ENCODE measurements around the gene LAMA3.

Gene LAMA3

DNA sequence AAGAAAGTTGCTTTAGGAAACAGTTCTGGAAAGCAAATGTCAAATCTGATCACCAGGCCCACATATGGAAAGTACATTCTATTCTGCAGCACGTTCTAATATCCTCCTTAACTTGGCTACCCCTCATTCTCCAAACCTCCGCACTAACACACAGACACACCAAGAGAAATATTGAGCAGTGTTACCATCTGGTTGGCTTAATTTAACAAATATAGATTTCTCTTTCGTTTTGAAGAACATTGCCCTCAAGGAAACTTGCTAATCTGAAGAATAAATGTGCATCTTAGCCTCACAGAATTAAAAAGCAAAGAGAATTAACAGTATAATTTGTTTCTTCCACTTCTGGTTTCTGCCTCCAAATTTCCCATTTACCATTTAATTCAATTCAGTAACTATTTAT, 252.5 kb downstream of the LAMA3 start:
- DNase-seq: no peak
- no peak for TF ChIP-seq GATA1 (IDR thresholded peaks at IDR 0.05; ENCODE audit: low read depth, low read length)
- TF ChIP-seq POLR2A (IDR thresholded peaks at IDR 0.05; ENCODE audit: low read length): no peak

DNA sequence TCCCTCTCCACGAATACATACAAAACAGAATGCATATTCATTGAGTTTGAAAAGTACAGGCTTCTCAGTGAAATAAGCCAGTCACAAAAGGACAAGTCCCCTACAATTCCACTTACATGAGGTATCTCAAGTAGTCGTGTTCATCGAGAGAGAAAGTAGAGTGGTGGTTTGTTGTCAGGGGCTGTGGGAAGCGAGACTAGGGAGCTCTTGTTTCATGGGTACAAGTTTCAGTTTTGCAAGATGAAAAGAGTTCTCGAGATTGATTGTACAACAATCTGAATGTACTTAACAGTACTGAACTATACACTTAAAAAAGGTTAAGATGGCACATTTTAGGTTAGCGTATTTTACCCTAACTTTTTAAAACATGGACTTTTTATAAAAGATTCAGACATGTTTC, 253.9 kb downstream of the LAMA3 start:
- no peak for DNase-seq
- no peak for TF ChIP-seq GATA1 (IDR thresholded peaks at IDR 0.05; ENCODE audit: low read depth, low read length)
- TF ChIP-seq POLR2A (IDR thresholded peaks at IDR 0.05; ENCODE audit: low read length): no peak

DNA sequence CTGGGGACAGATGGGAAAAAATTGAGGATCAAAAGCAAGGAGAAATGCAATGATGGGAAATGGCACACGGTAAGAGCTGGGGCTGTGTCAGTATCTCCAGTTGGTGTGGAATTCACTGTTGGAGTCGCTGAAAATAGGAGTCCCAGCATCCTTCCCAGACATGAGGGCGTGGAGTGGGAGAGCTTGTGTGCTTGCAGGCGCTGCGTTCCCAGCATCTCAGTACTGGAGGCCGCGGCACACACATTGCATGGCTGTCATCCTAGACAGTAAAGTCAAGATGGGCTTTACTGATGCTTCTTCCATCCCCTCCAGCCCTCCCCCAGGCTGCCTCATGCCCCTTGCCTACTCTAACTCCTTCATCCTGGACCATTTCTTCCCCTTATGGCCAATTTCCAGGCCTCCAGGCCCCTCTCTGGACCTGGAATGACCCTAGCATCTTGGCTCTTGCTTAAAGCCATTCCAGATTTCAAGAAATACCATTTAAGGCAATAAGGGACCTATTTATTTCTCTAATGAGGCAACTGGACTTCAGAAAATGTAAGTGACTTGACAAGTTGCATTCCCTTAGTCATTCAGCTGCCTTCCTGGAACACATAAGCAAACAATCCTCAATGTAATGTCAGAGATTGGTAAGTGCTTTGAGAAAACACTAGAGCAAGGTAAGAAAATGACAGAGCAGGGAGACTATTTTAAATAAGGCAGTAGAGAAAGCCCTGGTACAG, 254.8 kb downstream of the LAMA3 start:
- DNase-seq: no peak
- no peak for TF ChIP-seq POLR2A (IDR thresholded peaks at IDR 0.05; ENCODE audit: low read length)
- no peak for TF ChIP-seq GATA1 (IDR thresholded peaks at IDR 0.05; ENCODE audit: low read depth, low read length)

DNA sequence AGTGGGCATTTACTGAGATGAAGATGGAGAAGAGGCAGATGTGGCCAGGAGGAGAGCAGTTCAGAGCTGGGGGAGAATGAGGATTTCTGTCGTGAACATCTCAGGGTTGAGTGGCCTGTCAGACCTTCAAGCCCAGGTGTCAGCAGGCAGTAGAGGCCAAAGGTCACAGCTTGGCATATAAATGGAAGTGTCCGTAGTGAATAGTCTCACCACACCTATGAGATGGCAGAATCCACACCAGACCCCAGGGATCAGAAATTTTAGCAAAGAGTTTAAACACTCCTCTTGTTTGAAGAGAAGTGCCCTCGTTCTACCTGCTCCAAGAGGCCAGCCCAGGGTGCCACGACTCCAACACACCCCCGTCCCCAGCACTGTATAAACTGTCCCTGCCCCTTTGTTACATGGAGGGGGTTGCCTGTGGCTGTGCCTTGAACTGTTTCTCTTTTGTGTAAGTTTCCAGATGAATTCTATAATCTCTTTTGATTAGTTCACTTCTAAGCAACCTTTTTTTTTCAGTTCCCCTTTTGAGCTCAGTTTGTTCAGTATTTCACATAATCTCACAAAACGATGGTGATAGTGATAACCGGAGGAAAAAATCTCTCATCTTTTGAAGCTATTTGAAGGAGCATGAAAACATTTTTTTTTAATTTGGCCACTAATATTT, 256.3 kb downstream of the LAMA3 start:
- no peak for TF ChIP-seq POLR2A (IDR thresholded peaks at IDR 0.05; ENCODE audit: low read length)
- no peak for TF ChIP-seq GATA1 (IDR thresholded peaks at IDR 0.05; ENCODE audit: low read depth, low read length)
- no peak for DNase-seq

DNA sequence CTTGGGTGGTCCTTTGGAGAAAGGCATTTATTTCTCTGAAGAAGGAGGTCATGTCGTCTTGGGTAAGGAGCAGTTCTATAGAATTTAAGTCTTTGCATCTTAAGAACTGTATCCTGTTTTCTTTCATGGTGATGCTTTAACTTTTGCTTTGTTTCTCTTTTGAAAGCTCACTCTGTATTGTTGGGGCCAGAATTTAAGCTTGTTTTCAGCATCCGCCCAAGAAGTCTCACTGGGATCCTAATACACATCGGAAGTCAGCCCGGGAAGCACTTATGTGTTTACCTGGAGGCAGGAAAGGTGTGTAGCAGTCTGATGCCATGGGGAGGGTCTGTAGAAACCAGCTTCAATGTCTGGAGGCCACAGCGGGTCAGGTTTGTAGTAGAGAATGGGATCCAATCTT, 260.6 kb downstream of the LAMA3 start:
- no peak for DNase-seq

DNA sequence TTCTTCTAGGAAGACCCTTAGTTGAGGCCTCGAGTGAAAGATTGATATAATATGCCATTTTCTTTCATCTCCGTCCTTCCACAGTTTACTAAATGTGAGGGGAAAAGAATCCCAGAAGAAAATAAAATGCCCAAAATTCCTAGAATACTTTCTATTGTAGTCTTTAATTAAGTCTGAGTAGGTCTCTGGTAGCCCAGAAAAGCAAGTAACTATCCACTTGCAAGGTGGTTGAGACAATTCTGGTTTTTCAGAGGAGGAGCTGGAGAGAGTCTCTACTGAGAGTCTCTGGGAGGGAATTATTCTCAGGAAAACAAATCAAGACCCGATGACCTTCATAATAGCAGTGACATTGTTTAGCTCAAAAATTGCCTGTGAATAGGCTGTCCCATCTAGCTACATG, 261.4 kb downstream of the LAMA3 start:
- TF ChIP-seq POLR2A (IDR thresholded peaks at IDR 0.05; ENCODE audit: low read length) (no peak), GATA1 (IDR thresholded peaks at IDR 0.05; ENCODE audit: low read depth, low read length) (no peak)
- no peak for DNase-seq

More for the DNA sequence above, 260.6 kb downstream of the LAMA3 start:
- TF ChIP-seq POLR2A (IDR thresholded peaks at IDR 0.05; ENCODE audit: low read length) (no peak), GATA1 (IDR thresholded peaks at IDR 0.05; ENCODE audit: low read depth, low read length) (no peak)

DNA sequence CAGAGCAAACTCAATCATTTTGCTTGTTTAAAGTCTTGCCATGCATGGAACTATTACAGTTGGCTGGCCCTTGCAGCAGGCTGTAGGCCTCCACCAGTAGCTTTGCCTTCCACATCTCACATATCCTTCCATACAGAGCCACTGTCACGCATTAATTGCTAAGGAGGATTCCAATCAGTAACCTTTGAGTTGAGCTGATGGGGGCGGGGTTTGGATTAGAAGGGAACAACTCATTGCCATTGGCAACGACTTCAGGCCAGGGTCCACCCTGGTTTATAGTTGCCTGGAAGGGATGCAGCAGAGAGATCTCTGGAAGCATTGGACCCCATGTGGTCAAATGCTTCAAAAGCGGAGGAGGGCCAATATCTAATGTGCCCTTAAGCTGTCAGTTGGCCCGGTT, 262.0 kb downstream of the LAMA3 start:
- no peak for DNase-seq
- TF ChIP-seq GATA1 (IDR thresholded peaks at IDR 0.05; ENCODE audit: low read depth, low read length): no peak
- no peak for TF ChIP-seq POLR2A (IDR thresholded peaks at IDR 0.05; ENCODE audit: low read length)

DNA sequence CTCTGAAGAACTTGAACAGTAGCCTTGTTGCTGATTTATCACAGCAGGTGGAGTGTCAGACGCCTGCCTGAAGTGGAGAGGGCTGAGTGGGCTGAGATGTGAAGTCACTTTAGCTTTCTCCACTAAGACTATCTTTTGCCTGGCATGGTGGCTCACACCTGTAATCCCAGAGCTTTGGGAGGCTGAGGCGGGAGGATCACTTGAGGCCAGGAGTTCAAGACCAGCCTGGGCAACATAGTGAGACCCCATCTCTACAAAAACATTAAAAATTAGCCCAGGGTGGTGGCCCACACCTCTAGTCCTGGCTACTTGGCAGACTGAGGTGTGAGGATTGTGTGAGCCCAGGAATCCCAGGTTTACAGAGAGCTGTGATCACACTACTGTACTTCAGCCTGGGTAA, 264.7 kb downstream of the LAMA3 start:
- TF ChIP-seq GATA1 (IDR thresholded peaks at IDR 0.05; ENCODE audit: low read depth, low read length): no peak
- TF ChIP-seq POLR2A (IDR thresholded peaks at IDR 0.05; ENCODE audit: low read length): no peak
- no peak for DNase-seq

DNA sequence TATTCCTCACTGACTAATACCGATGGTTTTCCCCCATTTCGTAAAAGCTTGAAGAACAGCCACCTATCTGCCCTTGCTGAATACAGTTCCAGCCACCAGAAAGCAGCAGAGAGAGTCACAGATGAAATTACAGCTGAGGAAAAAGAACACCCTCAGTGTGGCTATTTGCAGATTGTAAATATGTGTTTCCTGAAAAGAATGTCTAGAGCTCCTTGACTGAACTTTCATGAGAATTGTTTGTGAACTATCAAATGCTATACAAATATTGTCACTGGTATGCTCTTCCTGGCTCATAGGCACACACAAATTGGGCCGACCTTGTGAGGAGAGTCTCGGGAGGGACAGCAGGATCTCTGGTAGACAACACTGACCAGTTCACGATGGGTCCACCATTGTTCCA, 267.2 kb downstream of the LAMA3 start:
- DNase-seq: no peak
- TF ChIP-seq GATA1 (IDR thresholded peaks at IDR 0.05; ENCODE audit: low read depth, low read length) (no peak), POLR2A (IDR thresholded peaks at IDR 0.05; ENCODE audit: low read length) (no peak)

DNA sequence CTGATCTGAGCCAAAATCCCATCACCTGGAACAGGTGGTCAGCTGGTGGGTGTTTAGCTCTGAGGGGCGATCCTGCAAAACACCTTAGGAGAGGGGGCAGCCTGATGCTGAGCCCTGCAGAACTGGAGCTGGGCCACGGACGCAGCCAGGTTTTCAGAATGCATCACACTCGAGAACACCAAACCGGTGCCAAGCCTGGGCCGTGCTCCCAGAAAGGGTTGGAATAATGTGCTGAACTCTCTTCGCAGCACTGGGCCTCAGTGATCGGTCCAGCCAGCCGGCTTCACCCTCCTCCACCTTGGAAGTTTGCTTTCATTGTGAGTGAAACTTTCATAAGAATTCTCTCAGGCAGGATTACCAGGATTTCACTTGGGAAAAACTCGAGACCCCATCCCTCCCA, 268.8 kb downstream of the LAMA3 start:
- no peak for DNase-seq
- no peak for TF ChIP-seq POLR2A (IDR thresholded peaks at IDR 0.05; ENCODE audit: low read length)
- TF ChIP-seq GATA1 (IDR thresholded peaks at IDR 0.05; ENCODE audit: low read depth, low read length): no peak

DNA sequence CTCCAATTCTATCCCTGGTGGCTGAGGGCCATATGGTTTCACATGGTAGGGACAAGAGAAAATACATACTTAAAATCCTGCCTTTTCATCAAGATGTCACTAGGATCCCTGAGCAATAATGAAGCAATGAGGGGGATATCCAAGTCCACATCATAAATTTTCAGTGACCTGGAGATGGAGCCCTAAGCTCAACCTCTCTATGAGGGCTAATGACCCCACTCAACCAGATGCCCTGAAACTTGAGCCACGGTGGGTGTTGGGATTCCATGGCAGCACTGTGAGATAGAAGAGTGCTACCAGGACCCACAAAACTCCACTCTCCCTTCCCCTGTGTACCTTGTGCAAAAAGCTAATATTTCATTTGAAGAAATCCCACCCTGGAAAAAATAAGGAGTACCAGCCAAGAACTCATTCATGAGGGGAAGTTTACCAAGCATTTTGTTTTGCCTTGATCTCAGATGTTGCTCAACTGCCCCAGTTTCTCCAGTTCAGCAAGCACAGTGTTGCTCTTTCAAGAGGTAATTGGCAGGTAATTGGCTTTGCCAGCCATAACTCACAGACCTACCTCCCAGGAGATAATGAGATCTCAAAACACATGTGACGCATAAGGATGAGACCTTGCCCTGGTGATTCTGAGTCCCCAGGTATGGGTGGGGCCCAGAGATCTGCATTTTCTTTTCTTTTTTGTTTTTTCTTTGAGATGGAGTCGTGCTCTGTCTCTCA, 274.4 kb downstream of the LAMA3 start:
- TF ChIP-seq GATA1 (IDR thresholded peaks at IDR 0.05; ENCODE audit: low read depth, low read length): no peak
- no peak for TF ChIP-seq POLR2A (IDR thresholded peaks at IDR 0.05; ENCODE audit: low read length)
- no peak for DNase-seq

DNA sequence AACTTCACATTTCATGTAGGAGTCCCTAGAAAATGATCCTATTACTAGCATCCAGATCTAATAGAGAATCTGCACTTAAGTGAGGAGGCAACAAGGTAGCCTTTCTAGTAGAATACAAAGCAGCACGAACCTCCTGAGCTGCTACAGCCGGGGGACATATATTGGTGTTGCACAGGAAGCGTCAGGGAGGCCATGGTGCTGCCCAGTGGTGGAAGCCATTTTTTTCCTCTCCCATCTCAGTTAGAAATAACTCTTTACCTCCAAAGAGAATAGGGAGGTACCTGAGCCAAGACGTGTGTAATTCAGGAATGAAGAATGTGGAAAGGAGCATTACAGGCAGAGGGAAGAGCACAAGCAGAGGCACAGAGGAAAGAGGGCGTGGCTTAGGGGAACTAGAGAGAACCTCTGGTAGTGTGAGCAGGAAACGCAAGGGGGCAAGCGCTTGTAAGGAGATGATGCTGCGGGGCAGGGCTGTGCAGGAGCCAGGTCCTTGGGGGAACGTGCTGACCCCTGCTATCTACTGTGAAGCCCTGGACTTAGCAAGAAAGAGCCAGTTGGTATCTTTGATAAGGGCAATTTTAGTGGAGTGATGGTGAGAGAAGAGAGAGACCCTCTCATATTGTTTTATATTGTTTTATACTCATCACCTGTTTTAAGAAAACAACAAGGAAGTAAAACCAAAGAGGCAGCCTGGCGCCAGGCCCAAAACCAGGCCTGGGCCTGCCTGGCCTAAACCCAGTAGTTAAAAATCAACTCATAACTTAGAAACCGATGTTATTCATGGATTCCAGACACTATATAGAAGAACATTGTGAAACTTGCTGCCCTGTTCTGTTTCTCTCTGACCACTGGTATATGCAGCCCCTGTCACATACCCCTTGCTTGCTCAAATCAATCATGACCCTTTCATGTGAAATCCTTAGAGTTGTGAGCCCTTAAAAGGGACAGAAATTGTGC, 275.3 kb downstream of the LAMA3 start:
- no peak for TF ChIP-seq POLR2A (IDR thresholded peaks at IDR 0.05; ENCODE audit: low read length)
- no peak for TF ChIP-seq GATA1 (IDR thresholded peaks at IDR 0.05; ENCODE audit: low read depth, low read length)

DNA sequence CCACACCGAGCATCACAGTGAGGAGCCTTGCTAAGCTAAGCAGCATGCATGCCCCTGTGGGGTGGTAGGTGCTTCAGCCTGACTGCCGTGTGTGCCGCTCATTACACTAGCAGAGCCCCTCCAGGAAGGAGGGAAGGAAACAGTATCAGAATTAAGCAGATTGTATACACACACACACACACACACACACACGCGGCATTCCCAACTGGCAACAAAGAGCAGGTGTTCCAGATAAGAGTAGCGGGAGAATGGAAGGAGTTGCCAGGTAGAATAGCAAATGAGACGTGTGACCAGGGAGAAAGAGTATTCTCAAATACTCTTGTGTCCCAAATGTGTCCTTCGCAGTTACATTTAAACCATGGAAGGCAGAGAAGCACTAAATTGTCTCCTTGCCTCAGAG, 277.7 kb downstream of the LAMA3 start:
- TF ChIP-seq POLR2A (IDR thresholded peaks at IDR 0.05; ENCODE audit: low read length): no peak
- no peak for TF ChIP-seq GATA1 (IDR thresholded peaks at IDR 0.05; ENCODE audit: low read depth, low read length)
- no peak for DNase-seq

More for the DNA sequence above, 275.3 kb downstream of the LAMA3 start:
- DNase-seq: peak in 1 of 2 experiments; percentile 16

All from erythroblast (primary cell).